ENCODE results near the gene MSX1.

- no peak for TF ChIP-seq CTCF (IDR thresholded peaks at IDR 0.05)
- no peak for TF ChIP-seq POLR2A (IDR thresholded peaks at IDR 0.05)
These were observed 1.5 kb upstream of the MSX1 start for GRCh38 chr4:4857809-4858508.
